Epithelial cell of prostate (primary cell): ENCODE results near the gene UNC93B1.
A peak's percentile ranks its signal among the peaks of the same experiment; 100 is the strongest.

Source experiments
- DNase-seq: peaks from one replicate; pipeline ENCODE4 v3.0.0-alpha.2; 2011; ENCODE audit warnings: low read depth, low spot score
- H3K27ac ChIP-seq: fragments of 450-650 bp; 2 replicates; pipeline ENCODE4 v1.5.1; 2017; ENCODE audit warnings: mild to moderate bottlenecking

The UNC93B1 gene

GRCh38 chr11:68003846-68004550 is at the start of gene UNC93B1:
TSS of gene UNC93B1 (minus strand) at chr11:68004097. CDS start at chr11:68004043, 54 bp downstream.
- DNase-seq: no peak
- no peak within 1 kb of the TSS for H3K27ac ChIP-seq

- DNase-seq: no peak
- H3K27ac ChIP-seq: no peak overlapping the region
Measured at GRCh38 chr11:68053117-68053516, 49.2 kb upstream of the UNC93B1 start.

GRCh38 chr11:68052137-68052873 is 48.4 kb upstream of the UNC93B1 start:
- DNase-seq: no peak
- H3K27ac ChIP-seq: no peak overlapping the region

- H3K27ac ChIP-seq: no peak overlapping the region
- no peak for DNase-seq
Measured at GRCh38 chr11:68051191-68052136, 47.6 kb upstream of the UNC93B1 start.

- no peak overlapping the region for H3K27ac ChIP-seq
- DNase-seq: no peak
Measured at GRCh38 chr11:68050371-68050841, 46.5 kb upstream of the UNC93B1 start.

GRCh38 chr11:68049509-68050370 is 45.8 kb upstream of the UNC93B1 start:
- no peak overlapping the region for H3K27ac ChIP-seq
- no peak for DNase-seq

GRCh38 chr11:68048681-68049508 is 45.0 kb upstream of the UNC93B1 start:
- no peak overlapping the region for H3K27ac ChIP-seq
- DNase-seq: no peak

- H3K27ac ChIP-seq: no peak overlapping the region
- no peak for DNase-seq
Measured at GRCh38 chr11:68047437-68048290, 43.8 kb upstream of the UNC93B1 start.

- no peak for DNase-seq
- no peak overlapping the region for H3K27ac ChIP-seq
Measured at GRCh38 chr11:68044898-68045351, 41.0 kb upstream of the UNC93B1 start.

- no peak overlapping the region for H3K27ac ChIP-seq
Measured at GRCh38 chr11:68044145-68044813, 40.4 kb upstream of the UNC93B1 start.

GRCh38 chr11:68043349-68044144 is 39.6 kb upstream of the UNC93B1 start:
- H3K27ac ChIP-seq: no peak overlapping the region
- no peak for DNase-seq

More at GRCh38 chr11:68044145-68044813, 40.4 kb upstream of the UNC93B1 start:
- DNase-seq: no peak

- no peak for DNase-seq
- no peak overlapping the region for H3K27ac ChIP-seq
Measured at GRCh38 chr11:68043029-68043348, 39.1 kb upstream of the UNC93B1 start.

GRCh38 chr11:68042219-68043028 is 38.5 kb upstream of the UNC93B1 start:
- no peak for DNase-seq
- no peak overlapping the region for H3K27ac ChIP-seq

GRCh38 chr11:68041617-68042218 is 37.8 kb upstream of the UNC93B1 start:
- no peak for DNase-seq
- no peak overlapping the region for H3K27ac ChIP-seq

GRCh38 chr11:68040957-68041591 is 37.2 kb upstream of the UNC93B1 start:
- no peak for DNase-seq
- peak overlapping the region; percentile 45 for H3K27ac ChIP-seq
